Activated CD4-positive, alpha-beta T cell treated with anti-CD3 and anti-CD28 coated beads, Interleukin-2, amount 10 ng/mL, durations not matched to agents 7 days and 5 days (primary cell): ENCODE data around the gene STARD10. TPM values are rescaled to one million over a fixed set of nuclear protein-coding genes. Genes with fewer than 3 reads are reported as not detected.

ENCODE experiments used
- CTCF ChIA-PET: fragments of 350-600 bp; sonication (Branson Sonifier 250); formaldehyde crosslinking; loops from one replicate; lab custom pipeline; 2021; ENCODE audit warnings: antibody characterized with exemption; lab: Charles Lee
- POLR2A ChIA-PET: fragments of 350-600 bp; sonication (Branson Sonifier 250); formaldehyde crosslinking; loops from one replicate; lab custom pipeline; 2021; ENCODE audit warnings: antibody characterized with exemption; lab: Charles Lee
- DNase-seq: peaks from one replicate; pipeline ENCODE4 v3.0.0-alpha.2; 2020
- H3K27ac Mint-ChIP-seq: one replicate; pipeline ENCODE4 v1.8.0; 2021; ENCODE audit warnings: mild to moderate bottlenecking, moderate library complexity, mixed read lengths
- H3K27me3 Mint-ChIP-seq: one replicate; pipeline ENCODE4 v1.8.0; 2021; ENCODE audit warnings: mixed read lengths
- H3K36me3 Mint-ChIP-seq: one replicate; pipeline ENCODE4 v1.8.0; 2021; ENCODE audit warnings: low read depth, mixed read lengths
- H3K4me1 Mint-ChIP-seq: one replicate; pipeline ENCODE4 v1.8.0; 2021; ENCODE audit warnings: mixed read lengths
- H3K4me3 Mint-ChIP-seq: one replicate; pipeline ENCODE4 v1.8.0; 2021; ENCODE audit warnings: mild to moderate bottlenecking, moderate library complexity, mixed read lengths
- H3K9me3 Mint-ChIP-seq: one replicate; pipeline ENCODE4 v1.8.0; 2021; ENCODE audit warnings: mixed read lengths
- total RNA-seq, 2 experiments: library from RNA; stranded (reverse); gene quantifications; one replicate each; pipeline ENCODE4 v1.2.3, GENCODE V29; 2021

Gene STARD10
- total RNA-seq, 2 experiments from 2014 or later: 4.5 to 6.4 TPM

DNA sequence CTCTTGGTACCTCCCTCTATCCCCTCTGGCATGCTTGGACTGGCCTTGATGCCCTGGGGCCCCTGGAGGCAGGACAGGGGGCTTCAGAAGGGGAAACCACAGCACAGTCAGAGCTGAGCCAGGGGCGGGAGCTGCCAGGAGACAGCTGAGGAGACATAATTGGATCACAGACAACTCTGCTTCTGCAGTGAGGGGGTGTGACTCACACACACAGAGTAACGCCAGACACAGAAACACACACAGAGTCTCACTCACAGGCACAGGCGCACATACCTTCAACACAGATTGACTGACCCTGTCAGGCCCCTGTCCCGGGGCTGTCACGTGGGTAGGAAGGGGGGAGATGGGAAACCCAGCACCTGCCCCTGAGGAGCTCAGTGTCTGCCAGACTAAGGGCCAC is 20.6 kb downstream of the STARD10 start:
- CTCF ChIA-PET: interaction anchor here (2.3 kb wide), 1 partner anchor 21 kb away, joined by 5 read pairs; the partner anchor contains the start of gene STARD10
- H3K4me1 Mint-ChIP-seq: peaks cover 5% of the 10 kb centered on the region
- H3K9me3 Mint-ChIP-seq: no peaks in the 10 kb centered on the region

DNA sequence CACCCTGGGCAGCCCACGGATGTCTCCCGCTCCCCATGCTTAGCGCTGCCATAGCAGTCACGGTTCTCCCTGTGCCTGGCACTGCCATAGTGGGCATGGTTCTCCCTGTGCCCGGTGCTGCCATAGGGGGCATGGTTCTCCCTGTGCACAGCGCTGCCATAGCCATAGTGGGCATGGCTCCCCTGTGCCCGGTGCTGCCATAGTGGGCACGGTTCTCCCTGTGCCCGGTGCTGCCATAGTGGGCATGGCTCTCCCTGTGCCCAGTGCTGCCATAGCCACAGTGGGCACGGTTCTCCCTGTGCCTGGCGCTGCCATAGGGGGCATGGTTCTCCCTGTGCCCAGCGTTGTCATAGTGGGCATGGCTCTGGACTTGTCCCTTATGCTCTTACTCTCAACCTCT is 21.8 kb downstream of the STARD10 start:
- Mint-ChIP-seq H3K27ac (no peak overlapping the region), H3K4me3 (no peak overlapping the region), H3K36me3 (no peaks in the 10 kb centered on the region), H3K27me3 (no peaks in the 10 kb centered on the region), H3K4me1 (peaks cover 5% of the 10 kb centered on the region), H3K9me3 (no peaks in the 10 kb centered on the region)
- ChIA-PET POLR2A (no interaction called here), CTCF (interaction anchor here (0.9 to 2.3 kb wide), 2 partner anchors 18 to 22 kb away, joined by 3 to 5 read pairs; partner anchors contain the start of gene STARD10)
- no peak for DNase-seq

More for the DNA sequence above, 20.6 kb downstream of the STARD10 start:
- POLR2A ChIA-PET: no interaction called here
- no peaks in the 10 kb centered on the region for H3K36me3 Mint-ChIP-seq
- H3K27ac Mint-ChIP-seq: no peak overlapping the region
- H3K4me3 Mint-ChIP-seq: no peak overlapping the region
- no peaks in the 10 kb centered on the region for H3K27me3 Mint-ChIP-seq
- no peak for DNase-seq

DNA sequence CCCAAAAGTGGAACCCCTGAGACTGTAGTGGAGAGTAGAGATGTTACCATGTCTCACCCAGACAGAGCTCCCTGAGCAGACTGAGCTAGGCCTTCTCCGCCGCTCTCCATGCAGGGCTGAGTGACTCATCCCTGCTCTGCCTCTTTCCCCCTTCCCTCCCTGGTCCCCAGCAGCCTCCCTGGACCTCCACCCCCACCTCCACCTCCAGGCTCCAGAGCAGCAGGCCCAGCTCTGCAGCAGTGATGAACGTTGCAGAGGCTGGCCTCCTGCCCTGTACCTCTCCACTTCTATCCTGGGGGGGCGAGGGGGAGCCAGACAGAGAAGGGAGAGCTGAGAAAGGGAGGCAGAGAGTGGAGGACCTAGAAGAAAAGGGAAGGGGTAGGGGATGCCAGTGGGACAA is 22.3 kb downstream of the STARD10 start:
- CTCF ChIA-PET: interaction anchor here (0.6 to 0.9 kb wide), 3 partner anchors 14 to 46 kb away, joined by 3 to 4 read pairs (median 3); no protein-coding TSS in a partner anchor
- POLR2A ChIA-PET: no interaction called here
- Mint-ChIP-seq H3K27me3 (no peaks in the 10 kb centered on the region), H3K4me1 (peaks cover under 1% of the 10 kb centered on the region), H3K27ac (no peak overlapping the region), H3K36me3 (no peaks in the 10 kb centered on the region), H3K9me3 (no peaks in the 10 kb centered on the region), H3K4me3 (no peak overlapping the region)
- no peak for DNase-seq

DNA sequence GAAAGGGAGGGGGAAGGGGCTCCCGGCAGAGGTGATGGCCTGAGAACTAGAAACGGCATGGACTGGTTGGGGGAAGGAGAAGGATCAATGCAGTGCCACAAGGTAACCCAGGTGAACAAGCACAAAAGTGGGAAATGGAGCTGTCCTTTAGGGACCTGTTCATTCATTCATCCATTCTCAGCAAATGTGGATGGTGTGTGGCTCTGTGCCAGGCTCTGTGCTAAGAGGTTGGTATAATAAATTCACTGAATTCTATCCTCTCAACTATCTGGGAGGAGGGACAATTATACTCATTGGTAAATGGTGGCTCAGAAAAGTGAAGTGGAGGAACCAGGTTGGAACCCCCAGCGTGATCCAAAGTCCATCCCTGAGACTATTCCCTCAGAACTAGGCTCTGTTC is 23.0 kb downstream of the STARD10 start:
- Mint-ChIP-seq H3K36me3 (no peaks in the 10 kb centered on the region), H3K4me3 (no peak overlapping the region), H3K4me1 (no peaks in the 10 kb centered on the region), H3K9me3 (no peaks in the 10 kb centered on the region), H3K27ac (no peak overlapping the region), H3K27me3 (no peaks in the 10 kb centered on the region)
- ChIA-PET CTCF (interaction anchor here (0.6 to 1.0 kb wide), 4 partner anchors 9 to 1532 kb away, joined by 3 to 5 read pairs (median 4); no protein-coding TSS in a partner anchor), POLR2A (no interaction called here)
- DNase-seq: no peak

DNA sequence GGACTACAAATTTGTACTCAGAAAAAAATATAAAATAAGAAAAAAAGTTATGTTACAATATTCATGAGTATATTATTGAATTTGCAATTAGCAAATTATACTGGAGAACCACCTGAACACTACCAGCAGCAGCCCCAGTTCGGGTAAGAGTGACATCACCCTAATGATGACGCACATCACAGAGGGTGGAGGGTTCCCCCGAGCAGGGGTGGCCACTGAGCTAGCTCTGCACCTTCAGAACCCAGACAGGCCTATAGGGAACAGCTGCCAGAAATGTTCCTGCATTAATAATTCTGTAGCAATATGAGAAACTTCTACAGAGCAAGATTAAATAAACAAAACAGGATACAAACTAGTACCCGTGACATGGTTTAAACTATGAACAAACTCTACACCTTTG is 24.2 kb downstream of the STARD10 start:
- no peak for DNase-seq
- H3K27me3 Mint-ChIP-seq: no peaks in the 10 kb centered on the region
- CTCF ChIA-PET: interaction anchor here (1.0 to 3.1 kb wide), 2 partner anchors 17 to 23 kb away, joined by 5 to 10 read pairs; no protein-coding TSS in a partner anchor
- no peaks in the 10 kb centered on the region for H3K4me1 Mint-ChIP-seq
- H3K36me3 Mint-ChIP-seq: no peaks in the 10 kb centered on the region
- H3K4me3 Mint-ChIP-seq: no peak overlapping the region
- no peaks in the 10 kb centered on the region for H3K9me3 Mint-ChIP-seq
- no peak overlapping the region for H3K27ac Mint-ChIP-seq
- POLR2A ChIA-PET: no interaction called here

DNA sequence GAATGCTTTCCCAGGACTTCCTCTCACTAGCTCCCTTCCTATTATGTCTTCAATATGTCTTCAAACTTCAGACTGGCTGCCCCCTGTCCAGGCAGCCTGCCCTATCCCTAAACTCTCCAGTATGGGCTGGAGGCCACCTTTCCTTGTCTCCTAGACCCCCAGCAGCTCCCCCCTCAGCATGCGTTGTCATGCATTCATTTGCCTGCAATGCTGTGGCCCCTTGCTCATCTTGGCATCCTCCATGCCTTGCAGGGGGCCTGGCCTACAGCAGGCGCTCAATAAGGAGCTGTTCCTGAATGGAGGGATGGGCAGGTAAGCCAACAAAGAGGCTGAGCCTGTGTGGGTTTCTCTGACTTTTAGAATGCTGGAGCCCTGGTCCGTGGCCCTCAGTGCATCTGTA is 25.3 kb downstream of the STARD10 start:
- DNase-seq: no peak
- Mint-ChIP-seq H3K4me1 (no peaks in the 10 kb centered on the region), H3K27me3 (no peaks in the 10 kb centered on the region), H3K27ac (no peak overlapping the region), H3K4me3 (no peak overlapping the region), H3K9me3 (no peaks in the 10 kb centered on the region), H3K36me3 (no peaks in the 10 kb centered on the region)
- CTCF ChIA-PET: interaction anchor here (0.9 to 3.1 kb wide), 4 partner anchors 9 to 45 kb away, joined by 4 to 10 read pairs (median 6); no protein-coding TSS in a partner anchor
- POLR2A ChIA-PET: no interaction called here

DNA sequence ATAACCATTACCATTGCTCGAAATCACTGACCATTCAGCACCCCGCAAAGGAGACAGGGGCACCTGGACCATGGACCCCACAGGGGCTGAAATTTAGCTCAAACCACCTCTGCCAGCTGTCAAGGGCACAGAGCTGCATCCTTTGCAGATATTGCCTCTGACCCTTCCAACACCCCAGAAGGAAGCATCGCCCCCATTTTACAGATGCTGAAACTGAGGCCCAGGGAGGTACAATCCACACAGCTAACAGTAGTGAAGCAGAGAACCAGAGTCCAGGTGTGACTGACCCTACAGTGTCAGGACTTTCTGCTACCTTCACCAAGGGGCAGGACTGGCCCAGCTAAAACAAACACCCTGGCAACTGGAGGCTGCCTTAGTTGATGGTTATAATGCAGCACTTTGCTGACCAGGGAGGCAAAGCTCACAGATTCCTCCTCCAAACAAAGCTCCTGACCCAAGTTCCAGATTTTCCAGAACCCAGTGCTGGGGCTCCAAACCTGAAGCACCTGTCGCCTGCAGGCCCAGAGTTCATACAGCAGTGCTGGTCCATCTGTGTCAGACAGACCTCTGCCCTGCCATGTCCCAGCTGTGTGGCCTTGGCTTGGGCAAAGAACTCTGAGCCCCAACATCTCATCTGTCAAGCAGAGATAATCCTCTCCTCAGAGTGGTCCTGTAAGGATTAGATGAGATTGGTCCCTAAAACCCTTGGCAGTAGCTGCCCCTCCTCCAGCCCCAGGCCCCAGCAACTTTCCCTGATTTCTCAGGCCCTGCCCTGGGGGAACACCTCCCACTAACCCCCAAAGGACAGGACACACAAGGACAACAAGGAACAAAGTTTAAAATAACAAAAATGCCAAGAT is 26.4 kb downstream of the STARD10 start:
- no peaks in the 10 kb centered on the region for H3K27me3 Mint-ChIP-seq
- H3K4me3 Mint-ChIP-seq: no peak overlapping the region
- H3K9me3 Mint-ChIP-seq: no peaks in the 10 kb centered on the region
- no peak overlapping the region for H3K27ac Mint-ChIP-seq
- peaks cover 8% of the 10 kb centered on the region for H3K4me1 Mint-ChIP-seq
- DNase-seq: no peak
- POLR2A ChIA-PET: no interaction called here
- CTCF ChIA-PET: interaction anchor here (0.9 to 3.1 kb wide), 6 partner anchors 10 to 45 kb away, joined by 3 to 10 read pairs (median 4); no protein-coding TSS in a partner anchor
- no peaks in the 10 kb centered on the region for H3K36me3 Mint-ChIP-seq

DNA sequence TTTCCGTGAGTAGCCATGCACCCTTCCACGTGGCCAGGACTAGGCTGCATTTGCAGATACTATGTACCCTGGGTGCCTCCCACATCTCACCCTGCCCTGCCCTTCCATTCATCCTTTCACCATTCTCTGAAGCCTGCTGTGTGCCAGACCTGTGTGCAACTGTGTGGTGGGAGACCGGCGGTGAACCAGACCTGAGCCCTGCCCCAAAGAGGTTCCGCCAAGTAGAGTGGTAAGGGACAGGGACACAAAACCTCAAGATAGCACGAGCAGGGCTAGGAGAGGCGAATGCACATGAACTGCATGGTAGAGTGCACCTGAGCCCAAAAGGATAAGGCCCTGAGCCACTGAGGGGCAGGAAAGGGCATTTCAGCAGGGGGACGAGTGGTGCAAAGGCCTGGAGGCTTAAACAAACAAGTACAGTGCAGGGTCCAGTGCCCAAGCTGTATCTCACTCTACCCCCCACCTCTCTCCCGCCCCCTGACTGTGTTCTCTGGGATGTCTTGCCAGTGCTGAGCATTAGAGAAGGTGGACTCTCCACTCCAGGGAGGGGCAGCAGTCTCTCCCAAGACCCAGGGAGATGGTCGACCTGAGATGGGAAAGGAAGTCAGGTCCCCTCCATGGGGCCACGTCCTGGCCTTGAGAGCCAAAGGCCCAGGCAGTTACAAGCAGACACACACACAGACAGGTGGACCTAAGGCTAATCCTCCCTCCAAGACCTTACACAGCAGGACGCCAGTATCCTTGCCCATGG is 27.5 kb downstream of the STARD10 start:
- no peak overlapping the region for H3K4me3 Mint-ChIP-seq
- no peaks in the 10 kb centered on the region for H3K27me3 Mint-ChIP-seq
- DNase-seq: no peak
- peaks cover 11% of the 10 kb centered on the region for H3K4me1 Mint-ChIP-seq
- no peak overlapping the region for H3K27ac Mint-ChIP-seq
- H3K9me3 Mint-ChIP-seq: no peaks in the 10 kb centered on the region
- ChIA-PET POLR2A (interaction anchor here (0.6 kb wide), 1 partner anchor 471 kb away, joined by 3 read pairs; no protein-coding TSS in a partner anchor), CTCF (interaction anchor here (1.2 to 1.8 kb wide), 3 partner anchors 9 to 41 kb away, joined by 3 to 5 read pairs (median 3); no protein-coding TSS in a partner anchor)
- H3K36me3 Mint-ChIP-seq: no peaks in the 10 kb centered on the region

DNA sequence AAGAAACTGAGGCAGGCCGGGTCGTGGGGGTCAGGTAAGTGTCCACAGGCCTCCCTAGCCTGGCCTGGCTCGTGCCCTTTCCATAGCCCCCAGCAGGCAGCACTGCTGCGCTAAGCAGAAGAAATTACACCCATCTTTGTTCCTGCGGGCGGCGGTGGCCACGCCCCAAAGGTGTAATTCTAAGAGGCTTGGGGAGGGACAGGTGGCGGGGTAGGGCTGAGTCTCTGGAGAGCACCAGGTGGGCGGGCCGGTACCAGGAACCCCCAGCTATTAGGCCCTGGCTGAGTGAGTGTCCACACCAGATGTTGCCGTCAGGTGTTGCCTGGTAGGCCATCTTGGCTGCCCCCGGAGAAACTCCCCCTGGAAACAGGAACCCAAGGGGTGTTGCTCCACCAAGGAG is 29.3 kb downstream of the STARD10 start:
- no peaks in the 10 kb centered on the region for H3K27me3 Mint-ChIP-seq
- peaks cover 15% of the 10 kb centered on the region for H3K4me1 Mint-ChIP-seq
- no peak overlapping the region for H3K27ac Mint-ChIP-seq
- no peaks in the 10 kb centered on the region for H3K9me3 Mint-ChIP-seq
- ChIA-PET CTCF (interaction anchor here (1.4 to 1.8 kb wide), 2 partner anchors 23 to 28 kb away, joined by 3 to 5 read pairs; no protein-coding TSS in a partner anchor), POLR2A (no interaction called here)
- no peak for DNase-seq
- no peaks in the 10 kb centered on the region for H3K36me3 Mint-ChIP-seq
- no peak overlapping the region for H3K4me3 Mint-ChIP-seq

DNA sequence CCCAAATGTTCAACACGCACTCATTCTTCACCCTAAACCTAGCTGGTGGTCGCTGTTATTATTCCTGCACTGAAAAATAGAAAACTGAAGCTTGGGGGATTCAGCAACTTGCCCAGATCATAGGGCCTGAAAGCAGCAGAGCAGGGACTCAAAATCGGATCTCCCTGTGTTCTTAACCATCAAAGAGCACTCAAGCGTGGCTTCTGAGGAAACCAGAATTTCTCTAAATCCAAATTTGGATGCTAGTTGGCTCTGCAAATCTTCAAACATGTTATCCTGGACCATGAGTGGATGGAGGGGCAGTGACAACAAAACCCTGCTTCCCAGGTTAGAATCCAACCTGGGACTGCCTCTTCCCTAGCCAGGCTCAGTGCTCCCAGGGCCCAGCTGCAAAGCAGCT is 30.0 kb downstream of the STARD10 start:
- POLR2A ChIA-PET: no interaction called here
- Mint-ChIP-seq H3K36me3 (no peaks in the 10 kb centered on the region), H3K27ac (no peak overlapping the region), H3K4me1 (peaks cover 15% of the 10 kb centered on the region), H3K9me3 (no peaks in the 10 kb centered on the region), H3K27me3 (no peaks in the 10 kb centered on the region), H3K4me3 (no peak overlapping the region)
- CTCF ChIA-PET: interaction anchor here (1.5 kb wide), 1 partner anchor 13 kb away, joined by 4 read pairs; no protein-coding TSS in a partner anchor
- DNase-seq: no peak

DNA sequence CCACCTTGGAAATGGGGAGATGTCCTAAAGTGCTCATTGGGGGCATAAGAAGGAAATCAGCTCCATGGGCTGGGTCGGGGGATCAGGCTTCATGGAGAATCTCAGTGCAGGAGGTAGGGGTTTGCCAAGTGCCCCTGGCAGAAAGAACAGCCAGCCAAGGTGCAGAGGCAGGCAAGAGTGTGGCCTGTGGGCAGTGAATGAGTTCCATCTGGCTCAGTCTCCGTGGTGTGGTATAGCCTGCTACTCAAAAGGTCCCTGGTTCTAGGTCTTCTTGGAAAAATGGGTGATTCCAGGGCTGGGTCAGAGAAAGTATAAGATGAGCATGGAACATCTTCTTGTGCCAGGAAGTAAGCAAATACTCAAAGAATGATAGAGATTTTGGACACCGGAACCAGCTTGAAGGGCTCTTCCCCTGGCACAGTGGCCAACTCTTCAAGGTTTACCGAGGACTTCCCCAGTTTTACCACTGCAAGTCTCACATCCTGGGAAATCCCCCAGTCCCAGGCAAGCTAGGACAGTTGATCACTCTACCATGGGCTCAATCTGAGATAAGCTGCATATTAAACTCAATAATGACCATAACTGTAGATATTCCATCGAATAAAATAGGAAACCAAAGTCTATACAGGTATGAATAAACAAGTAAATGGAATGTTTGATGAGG is 31.1 kb downstream of the STARD10 start:
- ChIA-PET POLR2A (no interaction called here), CTCF (interaction anchor here (0.9 to 1.5 kb wide), 3 partner anchors 8 to 161 kb away, joined by 3 to 4 read pairs (median 4); no protein-coding TSS in a partner anchor)
- Mint-ChIP-seq H3K27ac (no peak overlapping the region), H3K27me3 (no peaks in the 10 kb centered on the region), H3K4me1 (peaks cover 15% of the 10 kb centered on the region), H3K36me3 (no peaks in the 10 kb centered on the region), H3K4me3 (no peak overlapping the region), H3K9me3 (no peaks in the 10 kb centered on the region)
- DNase-seq: no peak
